Nucleus accumbens (tissue), 56 donors: Measurements from ENCODE around the gene GANC.

Source experiments
- DNase-seq, 56 donors: peaks; one replicate each; lab custom pipeline; 2025; lab: John Stamatoyannopoulos, UW

Gene GANC

DNA sequence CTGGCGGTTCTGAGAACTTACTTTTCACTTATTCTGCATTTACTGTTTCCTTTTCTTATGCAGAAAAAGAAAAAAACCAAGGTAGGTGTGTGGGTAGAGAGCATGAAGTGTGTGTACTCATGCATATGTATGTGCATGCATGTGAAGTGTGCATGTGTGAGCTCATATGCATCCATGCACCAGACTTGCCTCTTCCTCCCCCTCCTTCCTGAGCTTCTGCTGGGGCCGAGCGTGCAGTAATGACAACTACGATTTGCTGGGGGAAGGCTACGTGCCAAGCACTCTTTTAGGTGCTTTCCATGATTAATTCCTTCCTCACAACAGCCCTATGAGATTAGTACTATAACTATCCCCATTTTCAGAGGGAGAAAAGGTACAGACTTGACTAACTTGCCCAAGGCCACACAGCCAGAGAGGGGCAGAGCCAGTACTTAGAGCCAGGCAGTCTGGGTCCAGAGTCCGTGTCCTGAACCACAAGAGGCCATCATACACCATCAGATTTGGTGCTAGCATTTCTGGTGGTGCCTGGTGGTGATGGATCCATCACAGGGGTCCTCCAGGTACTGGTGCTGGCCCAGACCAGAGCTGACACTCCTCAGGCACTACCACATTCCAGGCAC, 133.0 kb downstream of the GANC start:
- peak in 15 of 56 donors; percentile 9 to 54 (median 27) for DNase-seq
